ENCODE data around the gene OPTC. TPM values are rescaled to one million over a fixed set of nuclear protein-coding genes. Genes with fewer than 3 reads are reported as not detected.

OPTC gene
- total RNA-seq, 1 donor from 2014 or later: not detected

DNA sequence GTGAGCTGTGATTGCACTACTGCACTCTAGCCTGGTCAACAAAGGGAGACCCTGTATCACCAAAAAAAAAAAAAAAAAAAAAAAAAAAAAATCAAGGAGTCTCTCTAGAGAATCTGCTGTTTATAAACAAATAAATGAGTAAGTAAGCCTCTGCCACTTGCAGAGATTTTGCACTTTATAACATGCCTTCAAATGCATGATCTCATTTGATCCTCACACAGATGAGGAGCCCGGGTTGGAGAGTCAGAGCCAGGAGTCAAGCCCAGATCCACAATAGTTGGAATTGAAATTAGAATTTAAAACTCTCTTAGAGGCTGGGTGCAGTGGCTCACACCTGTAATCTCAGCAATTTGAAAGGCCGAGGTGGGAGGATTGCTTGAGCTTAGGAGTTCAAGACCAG is 14.3 kb upstream of the OPTC start:
- peaks cover 20% of the 10 kb centered on the region for H3K4me1 Mint-ChIP-seq (ENCODE audit: low read depth, unreplicated experiment)
- Histone ChIP-seq H3K4me1 (ENCODE audit: insufficient read depth, low read length) (peaks cover 15% of the 10 kb centered on the region), H3K4me3 (ENCODE audit: insufficient read depth, low read depth, low read length) (no peak overlapping the region), H3K27me3 (ENCODE audit: insufficient read depth, low read length) (peaks cover 30% of the 10 kb centered on the region), H3K36me3 (ENCODE audit: insufficient read depth, low read length) (no peaks in the 10 kb centered on the region), H3K9ac (ENCODE audit: low read length) (no peak overlapping the region), H3K9me3 (ENCODE audit: insufficient read depth, low read depth, low read length) (no peaks in the 10 kb centered on the region), H4K20me1 (ENCODE audit: insufficient read depth, low read length) (no peaks in the 10 kb centered on the region), H3K27ac (ENCODE audit: low read depth, low read length) (no peak overlapping the region), H3K79me2 (ENCODE audit: insufficient read depth, low read length) (no peaks in the 10 kb centered on the region), H3K4me2 (ENCODE audit: low read length) (no peak overlapping the region), H2AFZ (ENCODE audit: low read depth, low read length) (no peak overlapping the region)
- no peak overlapping the region for H3K4me3 Mint-ChIP-seq (ENCODE audit: unreplicated experiment)
- TF ChIP-seq, protein P1, sequence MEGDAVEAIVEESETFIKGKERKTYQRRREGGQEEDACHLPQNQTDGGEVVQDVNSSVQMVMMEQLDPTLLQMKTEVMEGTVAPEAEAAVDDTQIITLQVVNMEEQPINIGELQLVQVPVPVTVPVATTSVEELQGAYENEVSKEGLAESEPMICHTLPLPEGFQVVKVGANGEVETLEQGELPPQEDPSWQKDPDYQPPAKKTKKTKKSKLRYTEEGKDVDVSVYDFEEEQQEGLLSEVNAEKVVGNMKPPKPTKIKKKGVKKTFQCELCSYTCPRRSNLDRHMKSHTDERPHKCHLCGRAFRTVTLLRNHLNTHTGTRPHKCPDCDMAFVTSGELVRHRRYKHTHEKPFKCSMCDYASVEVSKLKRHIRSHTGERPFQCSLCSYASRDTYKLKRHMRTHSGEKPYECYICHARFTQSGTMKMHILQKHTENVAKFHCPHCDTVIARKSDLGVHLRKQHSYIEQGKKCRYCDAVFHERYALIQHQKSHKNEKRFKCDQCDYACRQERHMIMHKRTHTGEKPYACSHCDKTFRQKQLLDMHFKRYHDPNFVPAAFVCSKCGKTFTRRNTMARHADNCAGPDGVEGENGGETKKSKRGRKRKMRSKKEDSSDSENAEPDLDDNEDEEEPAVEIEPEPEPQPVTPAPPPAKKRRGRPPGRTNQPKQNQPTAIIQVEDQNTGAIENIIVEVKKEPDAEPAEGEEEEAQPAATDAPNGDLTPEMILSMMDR (IDR thresholded peaks at IDR 0.05; ENCODE audit: insufficient read depth, low read depth, low read length): no peak
- no peak for TF ChIP-seq EZH2 (IDR thresholded peaks at IDR 0.05; ENCODE audit: insufficient read depth, low read length)
- H3K27ac Mint-ChIP-seq (ENCODE audit: unreplicated experiment): no peak overlapping the region
- H3K9me3 Mint-ChIP-seq (ENCODE audit: unreplicated experiment): no peaks in the 10 kb centered on the region
- H3K27me3 Mint-ChIP-seq (ENCODE audit: low read depth, unreplicated experiment): peaks cover 13% of the 10 kb centered on the region
- DNase-seq (ENCODE audit: low read depth): no peak
- no peaks in the 10 kb centered on the region for H3K36me3 Mint-ChIP-seq (ENCODE audit: low read depth, unreplicated experiment)
- no peak for FAIRE-seq

DNA sequence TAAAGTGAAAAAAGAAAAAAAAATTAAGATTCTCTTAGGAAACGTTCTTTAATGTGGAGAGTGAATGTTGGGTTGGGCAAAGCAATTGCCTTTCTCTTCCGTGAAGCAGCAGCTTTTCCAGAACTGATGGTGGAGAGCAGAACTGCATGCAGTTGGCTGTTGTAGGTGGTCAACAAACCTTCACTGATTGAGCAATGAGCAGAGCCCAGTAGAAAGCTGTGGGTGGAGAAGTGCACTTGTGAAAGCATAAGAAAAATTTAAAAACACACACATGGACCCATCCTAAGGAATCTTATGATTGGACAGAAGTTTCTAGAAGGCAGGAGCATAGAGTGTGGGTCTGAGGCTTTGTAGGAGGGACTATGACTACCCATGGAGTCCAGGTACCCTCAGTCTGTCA is 13.9 kb upstream of the OPTC start:
- TF ChIP-seq EZH2 (IDR thresholded peaks at IDR 0.05; ENCODE audit: insufficient read depth, low read length): no peak
- TF ChIP-seq, protein P1 (IDR thresholded peaks at IDR 0.05; ENCODE audit: insufficient read depth, low read depth, low read length): no peak

DNA sequence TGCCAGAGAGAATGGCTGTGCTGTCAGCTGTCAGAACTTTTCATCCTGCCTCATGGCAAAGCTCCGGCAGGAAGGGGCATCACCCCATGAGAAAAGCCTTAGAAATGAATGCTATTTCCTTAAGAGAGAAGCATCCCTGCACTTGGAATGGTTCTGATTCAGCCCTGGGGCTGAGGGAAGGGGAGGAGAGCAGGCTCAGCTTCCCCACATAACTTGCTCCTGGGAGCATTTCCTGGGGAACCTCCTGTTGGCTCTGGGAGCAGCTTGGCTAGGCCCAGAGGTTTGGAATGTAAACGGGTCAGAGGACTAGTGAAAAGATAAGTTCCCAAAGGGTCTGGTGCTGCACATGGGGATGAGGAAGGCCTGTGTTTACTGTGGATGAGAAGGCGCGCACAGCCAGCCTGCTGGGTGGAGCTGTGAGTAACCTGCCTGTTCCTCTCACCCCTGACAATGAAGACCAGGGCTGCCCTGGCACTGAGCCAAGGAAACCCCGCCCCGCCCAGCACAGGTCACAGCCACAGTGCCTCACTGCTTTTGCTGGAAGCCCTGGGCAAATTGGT is 13.3 kb upstream of the OPTC start:
- Histone ChIP-seq H3K79me2 (ENCODE audit: insufficient read depth, low read length) (no peaks in the 10 kb centered on the region), H3K9me3 (ENCODE audit: insufficient read depth, low read depth, low read length) (no peaks in the 10 kb centered on the region), H3K9ac (ENCODE audit: low read length) (peak overlapping the region; percentile 14), H2AFZ (ENCODE audit: low read depth, low read length) (peak overlapping the region; percentile 71), H3K36me3 (ENCODE audit: insufficient read depth, low read length) (no peaks in the 10 kb centered on the region), H4K20me1 (ENCODE audit: insufficient read depth, low read length) (no peaks in the 10 kb centered on the region), H3K4me2 (ENCODE audit: low read length) (peak overlapping the region; percentile 63), H3K4me3 (ENCODE audit: insufficient read depth, low read depth, low read length) (no peak overlapping the region), H3K27ac (ENCODE audit: low read depth, low read length) (peak overlapping the region; percentile 16), H3K27me3 (ENCODE audit: insufficient read depth, low read length) (peaks cover 24% of the 10 kb centered on the region), H3K4me1 (ENCODE audit: insufficient read depth, low read length) (peaks cover 15% of the 10 kb centered on the region)
- peak; percentile 74 for FAIRE-seq
- H3K27ac Mint-ChIP-seq (ENCODE audit: unreplicated experiment): peak overlapping the region; percentile 88
- H3K4me1 Mint-ChIP-seq (ENCODE audit: low read depth, unreplicated experiment): peaks cover 14% of the 10 kb centered on the region
- H3K36me3 Mint-ChIP-seq (ENCODE audit: low read depth, unreplicated experiment): peaks cover 2% of the 10 kb centered on the region
- no peaks in the 10 kb centered on the region for H3K9me3 Mint-ChIP-seq (ENCODE audit: unreplicated experiment)
- H3K4me3 Mint-ChIP-seq (ENCODE audit: unreplicated experiment): no peak overlapping the region
- DNase-seq (ENCODE audit: low read depth): peak; percentile 83
- H3K27me3 Mint-ChIP-seq (ENCODE audit: low read depth, unreplicated experiment): peaks cover 10% of the 10 kb centered on the region
- TF ChIP-seq, protein P1 (IDR thresholded peaks at IDR 0.05; ENCODE audit: insufficient read depth, low read depth, low read length): no peak
- TF ChIP-seq EZH2 (IDR thresholded peaks at IDR 0.05; ENCODE audit: insufficient read depth, low read length): no peak

More for the DNA sequence above, 13.9 kb upstream of the OPTC start:
- peaks cover 15% of the 10 kb centered on the region for H3K4me1 ChIP-seq (ENCODE audit: insufficient read depth, low read length)
- H3K4me3 ChIP-seq (ENCODE audit: insufficient read depth, low read depth, low read length): no peak overlapping the region
- peaks cover 17% of the 10 kb centered on the region for H3K4me1 Mint-ChIP-seq (ENCODE audit: low read depth, unreplicated experiment)
- H3K27ac Mint-ChIP-seq (ENCODE audit: unreplicated experiment): no peak overlapping the region
- FAIRE-seq (peak; percentile 82), DNase-seq (ENCODE audit: low read depth) (peak; percentile 39)
- no peak overlapping the region for H3K9ac ChIP-seq (ENCODE audit: low read length)
- H4K20me1 ChIP-seq (ENCODE audit: insufficient read depth, low read length): no peaks in the 10 kb centered on the region
- H2AFZ ChIP-seq (ENCODE audit: low read depth, low read length): peak overlapping the region; percentile 71
- H3K79me2 ChIP-seq (ENCODE audit: insufficient read depth, low read length): no peaks in the 10 kb centered on the region
- H3K36me3 Mint-ChIP-seq (ENCODE audit: low read depth, unreplicated experiment): no peaks in the 10 kb centered on the region
- H3K9me3 Mint-ChIP-seq (ENCODE audit: unreplicated experiment): no peaks in the 10 kb centered on the region
- H3K9me3 ChIP-seq (ENCODE audit: insufficient read depth, low read depth, low read length): no peaks in the 10 kb centered on the region
- peak overlapping the region; percentile 63 for H3K4me2 ChIP-seq (ENCODE audit: low read length)
- no peak overlapping the region for H3K4me3 Mint-ChIP-seq (ENCODE audit: unreplicated experiment)
- H3K27ac ChIP-seq (ENCODE audit: low read depth, low read length): no peak overlapping the region
- peaks cover 10% of the 10 kb centered on the region for H3K27me3 Mint-ChIP-seq (ENCODE audit: low read depth, unreplicated experiment)
- H3K27me3 ChIP-seq (ENCODE audit: insufficient read depth, low read length): peaks cover 27% of the 10 kb centered on the region
- no peaks in the 10 kb centered on the region for H3K36me3 ChIP-seq (ENCODE audit: insufficient read depth, low read length)
